ENCODE measurements around the gene RETREG3. TPM values are rescaled to one million over a fixed set of nuclear protein-coding genes. Genes with fewer than 3 reads are reported as not detected.
A peak's percentile ranks its signal among the peaks of the same experiment; 100 is the strongest.

Gene RETREG3
- total and polyA plus RNA-seq, 9 of the 15 experiments (the other 6 are each of a cell fraction or from before 2014, with no cell fraction given) = 4.1 to 39.0 (median 16.9) TPM

DNA sequence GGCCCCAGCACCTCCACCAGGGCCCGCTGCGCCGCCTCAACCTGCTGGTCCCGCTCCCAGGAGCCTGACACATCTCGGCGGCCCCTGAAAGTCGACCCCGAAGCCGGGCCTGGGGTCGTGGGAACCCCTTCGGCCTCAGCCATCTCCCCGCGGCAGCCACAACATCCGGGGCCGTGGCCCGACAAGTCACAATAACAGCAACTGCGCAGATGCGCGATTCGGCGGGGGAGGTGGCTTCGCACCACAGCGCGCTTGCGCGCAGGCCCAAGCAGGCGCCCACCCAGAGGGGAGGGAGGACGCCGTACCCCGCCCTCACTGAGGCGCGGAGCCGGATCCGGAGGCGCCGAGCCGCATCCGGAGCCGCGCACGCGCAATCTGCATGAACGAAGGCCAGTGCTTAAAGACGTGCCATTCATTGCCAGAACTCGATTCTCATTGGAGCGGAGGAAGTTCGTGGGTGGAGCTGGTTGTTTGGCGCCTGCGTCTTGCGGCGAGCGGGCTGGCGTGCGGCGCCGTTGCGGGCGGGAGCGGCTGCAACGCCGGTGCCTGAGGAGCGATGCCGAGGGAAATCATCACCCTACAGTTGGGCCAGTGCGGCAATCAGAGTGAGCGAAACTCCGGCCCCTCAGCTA, at the start of gene RETREG3, which contains the start of gene TUBG1 (continued):
- TF ChIP-seq, protein P1, sequence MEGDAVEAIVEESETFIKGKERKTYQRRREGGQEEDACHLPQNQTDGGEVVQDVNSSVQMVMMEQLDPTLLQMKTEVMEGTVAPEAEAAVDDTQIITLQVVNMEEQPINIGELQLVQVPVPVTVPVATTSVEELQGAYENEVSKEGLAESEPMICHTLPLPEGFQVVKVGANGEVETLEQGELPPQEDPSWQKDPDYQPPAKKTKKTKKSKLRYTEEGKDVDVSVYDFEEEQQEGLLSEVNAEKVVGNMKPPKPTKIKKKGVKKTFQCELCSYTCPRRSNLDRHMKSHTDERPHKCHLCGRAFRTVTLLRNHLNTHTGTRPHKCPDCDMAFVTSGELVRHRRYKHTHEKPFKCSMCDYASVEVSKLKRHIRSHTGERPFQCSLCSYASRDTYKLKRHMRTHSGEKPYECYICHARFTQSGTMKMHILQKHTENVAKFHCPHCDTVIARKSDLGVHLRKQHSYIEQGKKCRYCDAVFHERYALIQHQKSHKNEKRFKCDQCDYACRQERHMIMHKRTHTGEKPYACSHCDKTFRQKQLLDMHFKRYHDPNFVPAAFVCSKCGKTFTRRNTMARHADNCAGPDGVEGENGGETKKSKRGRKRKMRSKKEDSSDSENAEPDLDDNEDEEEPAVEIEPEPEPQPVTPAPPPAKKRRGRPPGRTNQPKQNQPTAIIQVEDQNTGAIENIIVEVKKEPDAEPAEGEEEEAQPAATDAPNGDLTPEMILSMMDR (IDR thresholded peaks at IDR 0.05 in 2 of 3, conservative IDR thresholded peaks at IDR 0.05 in 1 of 3; ENCODE audit: insufficient read depth in 2 of 3, low read depth in 1 of 3, low read length in 3 of 3) = peak; percentile 40 to 67 (median 46); a peak in 5 of 6 replicates
- TF ChIP-seq DNMT1 (IDR thresholded peaks at IDR 0.05) (no peak), TAF15 (IDR thresholded peaks at IDR 0.05; ENCODE audit: low read depth, low read length) (no peak), BDP1 (IDR thresholded peaks at IDR 0.05; ENCODE audit: insufficient read depth, insufficient read length) (no peak), ZNF324 (CRISPR knock-in tag; IDR thresholded peaks at IDR 0.05) (no peak), VEZF1 (CRISPR knock-in tag; IDR thresholded peaks at IDR 0.05) (peak; percentile 83), CAMTA2 (CRISPR knock-in tag; conservative IDR thresholded peaks at IDR 0.05) (0 out of 2 replicates have a peak, but pooled peaks have one; percentile 77), RBM25 (IDR thresholded peaks at IDR 0.05; ENCODE audit: low read depth, low read length, severe bottlenecking) (no peak), MAZ (CRISPR knock-in tag; conservative IDR thresholded peaks at IDR 0.05 in 1 of 2, IDR thresholded peaks at IDR 0.05 in 1 of 2) (peak; percentile 83 to 98), TRIM28 (IDR thresholded peaks at IDR 0.05) (no peak), THRA (IDR thresholded peaks at IDR 0.05) (no peak), ZNF41 (CRISPR knock-in tag; conservative IDR thresholded peaks at IDR 0.05) (no peak), ZNF280A (IDR thresholded peaks at IDR 0.05; ENCODE audit: low read depth, partially characterized antibody) (no peak), MCM7 (IDR thresholded peaks at IDR 0.05) (no peak), C11orf30 (IDR thresholded peaks at IDR 0.05; ENCODE audit: low read depth) (peak; percentile 45), DIDO1 (tag; IDR thresholded peaks at IDR 0.05; ENCODE audit: low read depth) (no peak), FOXA1 (IDR thresholded peaks at IDR 0.05; ENCODE audit: borderline replicate concordance) (no peak), ZNF76 (CRISPR knock-in tag; IDR thresholded peaks at IDR 0.05; ENCODE audit: borderline replicate concordance) (no peak), SAFB2 (IDR thresholded peaks at IDR 0.05; ENCODE audit: borderline replicate concordance, low read depth, low read length, severe bottlenecking) (no peak), TRIM24 (IDR thresholded peaks at IDR 0.05) (no peak), ZNF778 (CRISPR knock-in tag; IDR thresholded peaks at IDR 0.05) (no peak)
